ENCODE results near the gene DRG1.

DNA sequence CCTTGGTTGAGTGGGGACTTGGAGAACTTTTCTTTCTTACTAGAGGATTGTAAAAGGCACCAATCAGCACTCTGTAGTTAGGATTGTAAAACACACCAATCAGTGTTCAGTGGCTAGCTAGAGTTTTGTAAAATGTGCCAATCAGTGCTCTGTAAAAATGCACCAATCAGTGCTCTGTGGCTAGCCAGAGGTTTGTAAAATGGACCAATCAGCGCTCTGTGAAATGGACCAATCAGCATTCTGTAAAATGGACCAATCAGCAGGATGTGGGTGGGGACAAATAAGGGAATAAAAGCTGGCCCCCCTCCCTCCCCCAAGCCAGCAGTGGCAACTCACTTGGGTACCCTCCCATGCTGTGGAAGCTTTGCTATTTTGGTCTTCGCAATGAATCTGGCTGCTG is 5.5 kb upstream of the DRG1 start:
- no peak for TF ChIP-seq CTCF (conservative IDR thresholded peaks at IDR 0.05; ENCODE audit: low read depth, low read length)
- TF ChIP-seq EZH2 (IDR thresholded peaks at IDR 0.05; ENCODE audit: borderline replicate concordance, low read depth, low read length, poor library complexity, severe bottlenecking): no peak

Measured in A673 (cell line).